SH-SY5Y (cell line): ENCODE results near the gene OGFOD3.

Experiments used
- GATA2 ChIP-seq: IDR thresholded peaks from 2 replicates; pipeline ENCODE4 v1.6.1; 2011; ENCODE audit warnings: mild to moderate bottlenecking, low read depth, low read length
- GATA3 ChIP-seq: IDR thresholded peaks from 2 replicates; pipeline ENCODE4 v1.6.1; 2011; ENCODE audit warnings: low read depth, mild to moderate bottlenecking, low read length, moderate library complexity

- TF ChIP-seq GATA2 (no peak), GATA3 (no peak)
Observed at GRCh38 chr17:82400830-82401229, 17.6 kb downstream of the OGFOD3 start.
